Measurements from ENCODE around the gene LSM5.
"Not testable (repeated sequence)": the region's sequence is repeated elsewhere in the genome, so short reads cannot be mapped to it uniquely, and the experiment has no call there.

DNA sequence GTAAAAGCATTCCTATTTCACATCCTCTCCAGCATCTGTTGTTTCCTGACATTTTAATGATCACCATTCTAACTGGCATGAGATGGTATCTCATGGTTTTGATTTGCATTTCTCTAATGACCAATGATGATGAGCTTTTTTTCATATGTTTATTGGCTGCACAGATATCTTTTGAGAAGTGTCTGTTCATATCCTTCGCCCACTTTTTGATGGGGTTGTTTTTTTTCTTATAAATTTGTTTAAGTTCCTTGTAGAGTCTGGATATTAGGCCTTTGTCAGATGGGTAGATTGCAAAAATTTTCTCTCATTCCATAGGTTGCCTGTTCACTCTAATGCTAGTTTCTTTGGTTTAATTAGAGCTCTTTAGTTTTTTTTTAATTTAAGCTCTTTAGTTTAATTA is 10.0 kb upstream of the LSM5 start:
- TF ChIP-seq, protein P1, sequence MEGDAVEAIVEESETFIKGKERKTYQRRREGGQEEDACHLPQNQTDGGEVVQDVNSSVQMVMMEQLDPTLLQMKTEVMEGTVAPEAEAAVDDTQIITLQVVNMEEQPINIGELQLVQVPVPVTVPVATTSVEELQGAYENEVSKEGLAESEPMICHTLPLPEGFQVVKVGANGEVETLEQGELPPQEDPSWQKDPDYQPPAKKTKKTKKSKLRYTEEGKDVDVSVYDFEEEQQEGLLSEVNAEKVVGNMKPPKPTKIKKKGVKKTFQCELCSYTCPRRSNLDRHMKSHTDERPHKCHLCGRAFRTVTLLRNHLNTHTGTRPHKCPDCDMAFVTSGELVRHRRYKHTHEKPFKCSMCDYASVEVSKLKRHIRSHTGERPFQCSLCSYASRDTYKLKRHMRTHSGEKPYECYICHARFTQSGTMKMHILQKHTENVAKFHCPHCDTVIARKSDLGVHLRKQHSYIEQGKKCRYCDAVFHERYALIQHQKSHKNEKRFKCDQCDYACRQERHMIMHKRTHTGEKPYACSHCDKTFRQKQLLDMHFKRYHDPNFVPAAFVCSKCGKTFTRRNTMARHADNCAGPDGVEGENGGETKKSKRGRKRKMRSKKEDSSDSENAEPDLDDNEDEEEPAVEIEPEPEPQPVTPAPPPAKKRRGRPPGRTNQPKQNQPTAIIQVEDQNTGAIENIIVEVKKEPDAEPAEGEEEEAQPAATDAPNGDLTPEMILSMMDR (IDR thresholded peaks at IDR 0.05), result not testable (repeated sequence)
- not testable (repeated sequence) for TF ChIP-seq POLR2A (IDR thresholded peaks at IDR 0.05)
